Activated CD4-positive, CD25-positive, alpha-beta regulatory T cell treated with anti-CD3 and anti-CD28 coated beads, Interleukin-2, amount 50 U/mL, for 16 hours (primary cell): ENCODE measurements around the gene SSR4.

ENCODE experiments used
- DNase-seq: peaks from one replicate; pipeline ENCODE4 v3.0.0-alpha.2; 2020; ENCODE audit warnings: low read depth, low spot score

The SSR4 gene

GRCh38 chrX:153780678-153781427, 13.6 kb upstream of the SSR4 start, which contains the start of gene SRPK3:
TSS of gene SRPK3 (plus strand) at chrX:153781041. CDS start at chrX:153781087, 46 bp downstream.
- no peak for DNase-seq

- DNase-seq: no peak
Observed at GRCh38 chrX:153781428-153782047, 12.9 kb upstream of the SSR4 start.

GRCh38 chrX:153782313-153782712, 12.2 kb upstream of the SSR4 start:
- no peak for DNase-seq

- no peak for DNase-seq
Observed at GRCh38 chrX:153782871-153783270, 11.6 kb upstream of the SSR4 start.

GRCh38 chrX:153783378-153784013, 11.0 kb upstream of the SSR4 start:
- DNase-seq: no peak

GRCh38 chrX:153784325-153784967, 10.0 kb upstream of the SSR4 start:
- DNase-seq: no peak

GRCh38 chrX:153786669-153787068, 7.8 kb upstream of the SSR4 start:
- no peak for DNase-seq

GRCh38 chrX:153789654-153790053, 4.8 kb upstream of the SSR4 start:
- DNase-seq: no peak

- DNase-seq: no peak
Observed at GRCh38 chrX:153791104-153791852, 3.2 kb upstream of the SSR4 start.

- DNase-seq: no peak
Observed at GRCh38 chrX:153792368-153792767, 2.1 kb upstream of the SSR4 start.

- DNase-seq: no peak
Observed at GRCh38 chrX:153793291-153793690, 1.2 kb upstream of the SSR4 start.

GRCh38 chrX:153794897-153795816, 689 bp downstream of the SSR4 start:
- DNase-seq: no peak

- no peak for DNase-seq
Observed at GRCh38 chrX:153797415-153798015, 3.0 kb downstream of the SSR4 start.

GRCh38 chrX:153799326-153799725, 4.9 kb downstream of the SSR4 start:
- DNase-seq: no peak

- DNase-seq: no peak
Observed at GRCh38 chrX:153800177-153800722, 5.8 kb downstream of the SSR4 start.

GRCh38 chrX:153800746-153801145, 6.3 kb downstream of the SSR4 start:
- no peak for DNase-seq

GRCh38 chrX:153801669-153802068, 7.2 kb downstream of the SSR4 start:
- DNase-seq: no peak

- DNase-seq: no peak
Observed at GRCh38 chrX:153802513-153803045, 8.1 kb downstream of the SSR4 start.
